GM23338 (cell line): ENCODE results near the gene CLPTM1L.

Experiments
- CREB1 ChIP-seq: fragments of 250-450 bp; sonication (Bioruptor Pico); IDR thresholded peaks from 2 replicates; pipeline ENCODE4 v1.5.0; 2020; ENCODE audit warnings: low read depth, mild to moderate bottlenecking, moderate library complexity
- CTCF ChIP-seq, 2 experiments: fragments of 200-600 bp in 1 of 2; sonication (generic) in 1 of 2; conservative IDR thresholded peaks; 2 replicates each; pipeline versions ENCODE4 v1.5.1 to v1.6.1; 2016 to 2017; ENCODE audit warnings: antibody characterized with exemption in 2 of 2, low read depth in 2 of 2, mild to moderate bottlenecking in 2 of 2, moderate library complexity in 1 of 2
- ETS1 ChIP-seq: IDR thresholded peaks from 2 replicates; pipeline ENCODE4 v1.6.1; 2016; ENCODE audit warnings: antibody characterized with exemption
- EZH2 ChIP-seq: fragments of 200-600 bp; sonication (generic); IDR thresholded peaks from one replicate; pipeline ENCODE4 v1.8.0; 2017; ENCODE audit warnings: antibody characterized with exemption, mild to moderate bottlenecking, low read depth; ENCODE audit not compliant: unreplicated experiment
- EZH2phosphoT487 ChIP-seq: fragments of 200-600 bp; sonication (generic); IDR thresholded peaks from one replicate; pipeline ENCODE4 v1.8.1; 2018; ENCODE audit warnings: antibody characterized with exemption; ENCODE audit not compliant: unreplicated experiment
- JUNB ChIP-seq: IDR thresholded peaks from one replicate; pipeline ENCODE4 v1.6.1; 2016; ENCODE audit warnings: antibody characterized with exemption; ENCODE audit not compliant: unreplicated experiment
- NANOG ChIP-seq: IDR thresholded peaks from 2 replicates; pipeline ENCODE4 v1.6.1; 2016; ENCODE audit warnings: antibody characterized with exemption, borderline replicate concordance
- POLR2AphosphoS5 ChIP-seq: IDR thresholded peaks from 2 replicates; pipeline ENCODE4 v1.6.1; 2016; ENCODE audit warnings: antibody characterized with exemption, low read depth
- REST ChIP-seq: IDR thresholded peaks from one replicate; pipeline ENCODE4 v1.6.1; 2018; ENCODE audit warnings: antibody characterized with exemption; ENCODE audit not compliant: unreplicated experiment
- STAT1 ChIP-seq: IDR thresholded peaks from one replicate; pipeline ENCODE4 v1.6.1; 2016; ENCODE audit warnings: antibody characterized with exemption; ENCODE audit not compliant: unreplicated experiment
- ZNF114 ChIP-seq: fragments of 250-450 bp; sonication (Bioruptor Pico); IDR thresholded peaks from 2 replicates; pipeline ENCODE4 v1.5.0; 2020; ENCODE audit warnings: mild to moderate bottlenecking, moderate library complexity
- ZNF331 ChIP-seq: fragments of 250-450 bp; sonication (Bioruptor Pico); IDR thresholded peaks from 2 replicates; pipeline ENCODE4 v1.5.0; 2020; ENCODE audit warnings: low read depth, mild to moderate bottlenecking, moderate library complexity
- ZNF462 ChIP-seq: fragments of 250-450 bp; sonication (Bioruptor Pico); IDR thresholded peaks from 2 replicates; pipeline ENCODE4 v1.5.0; 2020; ENCODE audit warnings: mild to moderate bottlenecking, moderate library complexity

GRCh38 chr5:1278216-1278615 lies 66.7 kb downstream of the CLPTM1L start:
- TF ChIP-seq CTCF (conservative IDR thresholded peaks at IDR 0.05; ENCODE audit: low read depth in 2 of 2) (no peak), JUNB (no peak), REST (no peak), POLR2AphosphoS5 (no peak), EZH2phosphoT487 (no peak), EZH2 (no peak), CREB1 (CRISPR knock-in tag) (no peak), NANOG (no peak), ETS1 (no peak), ZNF331 (CRISPR knock-in tag) (no peak), STAT1 (no peak), ZNF114 (no peak), ZNF462 (CRISPR knock-in tag) (no peak)
